A549 (cell line): ENCODE data around the gene NHEJ1. TPM values are rescaled to one million over a fixed set of nuclear protein-coding genes. Genes with fewer than 3 reads are reported as not detected.

Source experiments
- ATAC-seq, 2 experiments: fragments of 200-7000 bp in 1 of 2; fragments of >200 bp in 1 of 2; cut with Nextera tagmentation in 1 of 2; cut with Tn5 transposase in 1 of 2; 3 replicates each; pipeline versions ENCODE4 v1.8.0 to v1.9.1; 2018 to 2020; ENCODE audit warnings: mild to moderate bottlenecking in 1 of 2, moderate library complexity in 1 of 2
- CTCF ChIA-PET: fragments of 300-600 bp; sonication (Branson Sonifier 250); formaldehyde crosslinking; extraction: SDS; loops from one replicate; lab custom pipeline; 2021; ENCODE audit warnings: antibody characterized with exemption, inconsistent platforms; lab: Yijun Ruan, JAX
- POLR2A ChIA-PET: fragments of 350-600 bp; formaldehyde crosslinking; extraction: SDS; loops from one replicate; lab custom pipeline; 2021; ENCODE audit warnings: antibody characterized with exemption, inconsistent platforms; lab: Yijun Ruan, JAX
- DNase-seq, 2 experiments: peaks; one replicate each; pipeline versions ENCODE4 v3.0.0 to v3.0.0-alpha.2; 2011 to 2016; ENCODE audit warnings: low read depth in 1 of 2, low spot score in 1 of 2
- FAIRE-seq: peaks from 2 replicates; lab custom pipeline; 2011; peaks lifted over from hg19 to GRCh38; lab: Jason Lieb, UNC
- H3K27ac ChIP-seq, 2 experiments: fragments of >200 bp; sonication (Bioruptor Twin); formaldehyde crosslinking; 3 replicates each; pipeline ENCODE4 v1.5.1; 2016 to 2017
- H3K4me1 ChIP-seq: fragments of >200 bp; sonication (Bioruptor Twin); formaldehyde crosslinking; 3 replicates; pipeline ENCODE4 v1.6.1; 2016
- H3K4me2 ChIP-seq: fragments of >200 bp; sonication (Bioruptor Twin); formaldehyde crosslinking; 3 replicates; pipeline ENCODE4 v1.6.1; 2016
- H3K4me3 ChIP-seq: fragments of >200 bp; sonication (Bioruptor Twin); formaldehyde crosslinking; 3 replicates; pipeline ENCODE4 v1.5.1; 2016
- H3K9me3 ChIP-seq: fragments of >200 bp; sonication (Bioruptor Twin); formaldehyde crosslinking; 3 replicates; pipeline ENCODE4 v1.6.1; 2016
- CBX2 ChIP-seq: fragments of 200-600 bp; sonication (generic); IDR thresholded peaks from 2 replicates; pipeline ENCODE4 v1.6.1; 2016; ENCODE audit warnings: low read depth, mild to moderate bottlenecking, borderline replicate concordance
- CEBPB ChIP-seq, 2 experiments: fragments of >200 bp in 1 of 2; sonication (Bioruptor Twin) in 1 of 2; formaldehyde crosslinking in 1 of 2; IDR thresholded peaks; 2 replicates each; pipeline ENCODE4 v1.6.1; 2012 to 2016
- CHD4 ChIP-seq: fragments of 200-600 bp; sonication (generic); IDR thresholded peaks from 2 replicates; pipeline ENCODE4 v1.6.1; 2016; ENCODE audit warnings: antibody characterized with exemption, mild to moderate bottlenecking, borderline replicate concordance
- EHF ChIP-seq: fragments of 250-450 bp; sonication (Bioruptor Pico); IDR thresholded peaks from 2 replicates; pipeline ENCODE4 v1.5.0; 2020; ENCODE audit warnings: mild to moderate bottlenecking
- FOSB ChIP-seq: fragments of 250-450 bp; sonication (Bioruptor Pico); IDR thresholded peaks from 2 replicates; pipeline ENCODE4 v1.5.0; 2020; ENCODE audit warnings: mild to moderate bottlenecking, moderate library complexity
- FOXS1 ChIP-seq: fragments of 250-450 bp; sonication (Bioruptor Pico); IDR thresholded peaks from 2 replicates; pipeline ENCODE4 v1.5.0; 2020; ENCODE audit warnings: mild to moderate bottlenecking, moderate library complexity
- GATA3 ChIP-seq: IDR thresholded peaks from 2 replicates; pipeline ENCODE4 v1.6.1; 2012; ENCODE audit warnings: borderline replicate concordance
- HDAC2 ChIP-seq: fragments of 200-600 bp; sonication (generic); IDR thresholded peaks from 2 replicates; pipeline ENCODE4 v1.6.1; 2016
- HOXA7 ChIP-seq: fragments of 250-450 bp; sonication (Bioruptor Pico); IDR thresholded peaks from 2 replicates; pipeline ENCODE4 v1.5.0; 2020; ENCODE audit warnings: mild to moderate bottlenecking, moderate library complexity
- JUN ChIP-seq, 2 experiments: fragments of >200 bp; sonication (Bioruptor Twin); formaldehyde crosslinking; IDR thresholded peaks; 2 replicates in 1 of 2; 3 replicates in 1 of 2; pipeline ENCODE4 v1.6.1; 2016 to 2017
- JUNB ChIP-seq: fragments of >200 bp; sonication (Bioruptor Twin); formaldehyde crosslinking; IDR thresholded peaks from 2 replicates; pipeline ENCODE4 v1.6.1; 2016
- KDM1A ChIP-seq: fragments of 200-600 bp; sonication (generic); IDR thresholded peaks from 2 replicates; pipeline ENCODE4 v1.6.1; 2016; ENCODE audit warnings: low read depth, mild to moderate bottlenecking
- KDM5A ChIP-seq: fragments of 200-600 bp; sonication (generic); IDR thresholded peaks from 2 replicates; pipeline ENCODE4 v1.6.1; 2016; ENCODE audit warnings: antibody characterized with exemption, mild to moderate bottlenecking
- MAFK ChIP-seq: fragments of 450-650 bp; IDR thresholded peaks from 2 replicates; pipeline ENCODE4 v1.6.1; 2014; ENCODE audit not compliant: partially characterized antibody
- MAZ ChIP-seq: fragments of 150-350 bp; IDR thresholded peaks from 2 replicates; pipeline ENCODE4 v1.6.1; 2014; ENCODE audit warnings: antibody characterized with exemption, low read depth, low read length, borderline replicate concordance
- MYC ChIP-seq: IDR thresholded peaks from 2 replicates; pipeline ENCODE4 v1.6.1; 2012; ENCODE audit warnings: mild to moderate bottlenecking, inconsistent platforms, low read length, improper control_type of control experiment, borderline replicate concordance
- NPAS2 ChIP-seq: fragments of 250-450 bp; sonication (Bioruptor Pico); IDR thresholded peaks from 2 replicates; pipeline ENCODE4 v1.8.0; 2022; ENCODE audit warnings: mild to moderate bottlenecking, moderate library complexity, borderline replicate concordance
- NR3C1 ChIP-seq: fragments of >200 bp; sonication (Bioruptor Twin); formaldehyde crosslinking; IDR thresholded peaks from 3 replicates; pipeline ENCODE4 v1.6.1; 2017
- POLR2AphosphoS2 ChIP-seq: conservative IDR thresholded peaks from 2 replicates; pipeline ENCODE4 v1.6.1; 2012; ENCODE audit warnings: low read length, improper control_type of control experiment, inconsistent platforms
- RARB ChIP-seq: fragments of 250-450 bp; sonication (Bioruptor Pico); IDR thresholded peaks from 2 replicates; pipeline ENCODE4 v1.8.0; 2021; ENCODE audit warnings: mild to moderate bottlenecking, moderate library complexity
- RCOR1 ChIP-seq: fragments of 150-350 bp; IDR thresholded peaks from 2 replicates; pipeline ENCODE4 v1.6.1; 2014; ENCODE audit warnings: antibody characterized with exemption, low read length, low read depth
- RFX5 ChIP-seq: fragments of 450-650 bp; IDR thresholded peaks from 2 replicates; pipeline ENCODE4 v1.7.1; 2014; ENCODE audit warnings: antibody characterized with exemption, mild to moderate bottlenecking, moderate library complexity
- SMC3 ChIP-seq: fragments of >200 bp; sonication (Bioruptor Twin); formaldehyde crosslinking; IDR thresholded peaks from 3 replicates; pipeline ENCODE4 v1.6.1; 2018; ENCODE audit warnings: inconsistent platforms
- SREBF2 ChIP-seq: fragments of 450-650 bp; IDR thresholded peaks from 2 replicates; pipeline ENCODE4 v1.6.1; 2014; ENCODE audit warnings: mild to moderate bottlenecking, moderate library complexity
- ZFP36 ChIP-seq: fragments of 450-650 bp; IDR thresholded peaks from 2 replicates; pipeline ENCODE4 v1.6.1; 2014; ENCODE audit warnings: borderline replicate concordance; ENCODE audit not compliant: partially characterized antibody
- ZNF302 ChIP-seq: fragments of 250-450 bp; sonication (Bioruptor Pico); IDR thresholded peaks from 2 replicates; pipeline ENCODE4 v1.9.0; 2021; ENCODE audit warnings: inconsistent platforms, mild to moderate bottlenecking, moderate library complexity
- ZSCAN20 ChIP-seq: fragments of 250-450 bp; sonication (Bioruptor Pico); IDR thresholded peaks from 2 replicates; pipeline ENCODE4 v1.8.0; 2022; ENCODE audit warnings: mild to moderate bottlenecking, moderate library complexity
- WGBS: methylation state at CpG from one replicate; pipeline ENCODE4 v1.1.6; 2017; ENCODE audit errors: missing lambda C conversion rate; 5-methylcytosine and 5-hydroxymethylcytosine counted together
- polyA plus RNA-seq, 4 experiments: library from polyadenylated mRNA; depleted of rRNA in 3 of 4; stranded (reverse); fragments of >200 nt; fragmentation: RNase III in 1 of 4; extraction: RNeasy Plus Mini Kit Qiagen cat#74134 plus additional on column Dnase treatment in 1 of 4; gene quantifications; 2 replicates in 3 of 4; 3 replicates in 1 of 4; pipeline ENCODE4 v1.2.3, GENCODE V29; 2011 to 2017
- TF ChIP-seq, protein P1 (sequence below): fragments of >200 bp; sonication (Bioruptor Twin); formaldehyde crosslinking; IDR thresholded peaks from 3 replicates; pipeline ENCODE4 v1.6.1; 2016
- TF ChIP-seq, protein P2 (sequence below): fragments of 250-450 bp; sonication (Bioruptor Pico); IDR thresholded peaks from 2 replicates; pipeline ENCODE4 v1.5.0; 2021; ENCODE audit warnings: mild to moderate bottlenecking, moderate library complexity, borderline replicate concordance
- TF ChIP-seq, protein P3 (sequence below): IDR thresholded peaks from 2 replicates; pipeline ENCODE4 v1.6.1; 2012; ENCODE audit warnings: low read depth, borderline replicate concordance
- TF ChIP-seq, protein P4 (sequence below): fragments of 150-350 bp; IDR thresholded peaks from 2 replicates; pipeline ENCODE4 v1.6.1; 2014; ENCODE audit warnings: low read depth, mild to moderate bottlenecking, low read length
- TF ChIP-seq, protein P5 (sequence below): IDR thresholded peaks from 2 replicates; pipeline ENCODE4 v1.6.1; 2012

Gene NHEJ1
- polyA plus RNA-seq, 2 of the 4 experiments (the other 2 are of a cell fraction), result 18.5 to 31.8 TPM

DNA sequence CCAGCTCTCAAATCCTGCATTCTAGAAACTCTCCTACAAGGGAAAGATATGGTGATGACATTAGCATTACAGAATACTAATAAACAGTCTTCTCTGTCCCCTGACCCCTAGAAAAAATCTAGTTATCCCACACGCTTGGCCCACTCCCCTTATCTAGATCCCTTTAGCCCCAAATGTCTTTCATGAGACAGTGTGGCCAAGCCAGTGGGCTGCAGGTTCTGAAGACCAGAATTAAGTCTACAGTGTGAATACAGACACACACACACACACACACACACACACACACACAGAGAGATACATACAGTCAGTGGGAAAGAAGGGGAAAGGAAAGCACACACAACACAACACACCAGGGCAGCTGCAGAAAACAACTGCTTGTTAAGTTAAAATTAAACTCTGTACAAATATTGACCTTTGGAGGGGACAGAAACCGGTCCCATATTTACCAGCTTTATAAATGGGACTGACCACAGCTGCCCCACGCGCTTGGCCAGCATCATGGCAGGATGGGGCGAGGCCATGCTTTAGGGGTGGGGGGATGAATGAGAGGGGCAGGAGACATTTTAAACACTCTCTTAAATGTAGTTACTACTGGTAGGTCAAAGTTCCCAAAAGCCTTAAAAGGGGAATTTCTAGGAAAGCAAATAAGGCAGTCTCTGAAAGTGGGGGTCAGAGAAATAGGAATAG lies 49.1 kb downstream of the NHEJ1 start:
- Histone ChIP-seq H3K4me1 (peaks cover 11% of the 10 kb centered on the region; the same call in 2 of the 3 replicates), H3K9me3 (no peaks in the 10 kb centered on the region), H3K4me2 (peak overlapping the region; percentile 43; the same call in 2 of the 3 replicates), H3K27ac (no peak overlapping the region), H3K4me3 (no peak overlapping the region)
- no peak for ATAC-seq
- DNase-seq, result no peak
- ChIA-PET CTCF (interaction anchor here (0.7 to 12.0 kb wide), 15 partner anchors 8 to 259 kb away, joined by 3 to 123 read pairs (median 4); no protein-coding TSS in a partner anchor), POLR2A (no interaction called here)
- TF ChIP-seq RARB (CRISPR knock-in tag) (no peak), NR3C1 (no peak), MYC (no peak), SMC3 (no peak), SREBF2 (no peak), RFX5 (no peak), POLR2AphosphoS2 (no peak), MAFK (no peak), NPAS2 (CRISPR knock-in tag) (no peak)
- no peak for FAIRE-seq
- 65% methylated on average over 5 of the region's 5 CpGs for WGBS

DNA sequence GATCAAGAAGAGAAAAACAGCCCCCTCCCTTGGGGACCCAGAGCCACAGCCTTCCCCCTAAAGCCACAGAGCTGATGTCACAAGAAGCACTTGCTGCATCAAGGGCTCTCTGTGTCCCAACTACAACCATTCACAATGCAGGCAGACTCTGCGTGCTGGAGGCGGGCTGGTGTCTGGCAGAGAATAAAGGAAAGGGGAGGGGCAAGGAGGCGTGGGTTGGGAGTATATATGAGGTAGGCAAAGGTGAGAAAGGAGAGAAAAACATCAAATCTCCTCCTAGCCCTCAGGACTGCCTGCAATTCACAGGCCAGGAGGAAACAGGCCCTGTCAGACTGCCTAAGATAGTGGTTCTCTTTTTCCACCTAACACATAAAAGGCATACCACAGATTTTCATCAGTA lies 51.1 kb downstream of the NHEJ1 start:
- FAIRE-seq (no peak), DNase-seq (no peak), ATAC-seq (no peak)
- TF ChIP-seq, protein P1, sequence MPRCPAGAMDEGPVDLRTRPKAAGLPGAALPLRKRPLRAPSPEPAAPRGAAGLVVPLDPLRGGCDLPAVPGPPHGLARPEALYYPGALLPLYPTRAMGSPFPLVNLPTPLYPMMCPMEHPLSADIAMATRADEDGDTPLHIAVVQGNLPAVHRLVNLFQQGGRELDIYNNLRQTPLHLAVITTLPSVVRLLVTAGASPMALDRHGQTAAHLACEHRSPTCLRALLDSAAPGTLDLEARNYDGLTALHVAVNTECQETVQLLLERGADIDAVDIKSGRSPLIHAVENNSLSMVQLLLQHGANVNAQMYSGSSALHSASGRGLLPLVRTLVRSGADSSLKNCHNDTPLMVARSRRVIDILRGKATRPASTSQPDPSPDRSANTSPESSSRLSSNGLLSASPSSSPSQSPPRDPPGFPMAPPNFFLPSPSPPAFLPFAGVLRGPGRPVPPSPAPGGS, result no peak
- no peak for TF ChIP-seq RARB (CRISPR knock-in tag)
- TF ChIP-seq FOSB (CRISPR knock-in tag), result no peak
- no peak for TF ChIP-seq ZNF302
- no peak for TF ChIP-seq KDM5A
- WGBS, result 95% methylated on average over 3 of the region's 3 CpGs
- POLR2A ChIA-PET, result no interaction called here
- Histone ChIP-seq H3K4me3 (no peak overlapping the region), H3K27ac (no peak overlapping the region), H3K9me3 (no peaks in the 10 kb centered on the region), H3K4me1 (peaks cover 11% of the 10 kb centered on the region; the same call in 2 of the 3 replicates), H3K4me2 (no peak overlapping the region)
- CTCF ChIA-PET, result interaction anchor here (1.1 kb wide), 1 partner anchor 51 kb away, joined by 4 read pairs; no protein-coding TSS in a partner anchor

DNA sequence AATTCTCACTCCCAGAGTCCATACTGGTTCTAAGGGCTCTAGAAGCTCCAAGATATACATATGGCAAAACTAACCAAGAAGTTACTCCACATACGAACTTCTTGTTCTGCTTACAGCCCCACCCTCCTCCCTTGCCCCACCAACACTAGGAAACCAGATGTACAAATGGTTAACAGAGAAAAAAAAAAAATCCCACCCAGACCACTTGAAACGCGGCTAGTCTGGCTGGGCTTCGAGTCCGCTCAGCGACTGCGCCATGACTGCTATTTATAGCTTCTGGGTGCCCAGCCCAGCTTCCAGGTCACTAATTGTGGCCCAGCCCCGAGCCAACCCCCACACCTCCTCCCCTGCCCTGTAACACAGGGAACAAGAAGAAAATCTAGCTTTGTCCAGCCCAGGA lies 52.9 kb downstream of the NHEJ1 start:
- no peak overlapping the region for H3K4me3 ChIP-seq
- no peak overlapping the region for H3K27ac ChIP-seq
- WGBS, result 87% methylated on average over 8 of the region's 8 CpGs
- H3K9me3 ChIP-seq, result no peaks in the 10 kb centered on the region
- TF ChIP-seq MAZ (no peak), JUNB (no peak), CBX2 (no peak), FOXS1 (CRISPR knock-in tag) (no peak), CHD4 (no peak), RCOR1 (no peak), POLR2AphosphoS2 (no peak), GATA3 (no peak), ZSCAN20 (CRISPR knock-in tag) (no peak), JUN (IDR thresholded peaks at IDR 0.05) (no peak), HOXA7 (CRISPR knock-in tag) (no peak), EHF (CRISPR knock-in tag) (no peak), HDAC2 (no peak), ZFP36 (no peak), KDM1A (no peak), CEBPB (IDR thresholded peaks at IDR 0.05) (no peak)
- TF ChIP-seq, protein P2, sequence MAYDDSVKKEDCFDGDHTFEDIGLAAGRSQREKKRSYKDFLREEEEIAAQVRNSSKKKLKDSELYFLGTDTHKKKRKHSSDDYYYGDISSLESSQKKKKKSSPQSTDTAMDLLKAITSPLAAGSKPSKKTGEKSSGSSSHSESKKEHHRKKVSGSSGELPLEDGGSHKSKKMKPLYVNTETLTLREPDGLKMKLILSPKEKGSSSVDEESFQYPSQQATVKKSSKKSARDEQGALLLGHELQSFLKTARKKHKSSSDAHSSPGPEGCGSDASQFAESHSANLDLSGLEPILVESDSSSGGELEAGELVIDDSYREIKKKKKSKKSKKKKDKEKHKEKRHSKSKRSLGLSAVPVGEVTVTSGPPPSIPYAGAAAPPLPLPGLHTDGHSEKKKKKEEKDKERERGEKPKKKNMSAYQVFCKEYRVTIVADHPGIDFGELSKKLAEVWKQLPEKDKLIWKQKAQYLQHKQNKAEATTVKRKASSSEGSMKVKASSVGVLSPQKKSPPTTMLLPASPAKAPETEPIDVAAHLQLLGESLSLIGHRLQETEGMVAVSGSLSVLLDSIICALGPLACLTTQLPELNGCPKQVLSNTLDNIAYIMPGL (CRISPR knock-in tag), result no peak
- TF ChIP-seq, protein P3, sequence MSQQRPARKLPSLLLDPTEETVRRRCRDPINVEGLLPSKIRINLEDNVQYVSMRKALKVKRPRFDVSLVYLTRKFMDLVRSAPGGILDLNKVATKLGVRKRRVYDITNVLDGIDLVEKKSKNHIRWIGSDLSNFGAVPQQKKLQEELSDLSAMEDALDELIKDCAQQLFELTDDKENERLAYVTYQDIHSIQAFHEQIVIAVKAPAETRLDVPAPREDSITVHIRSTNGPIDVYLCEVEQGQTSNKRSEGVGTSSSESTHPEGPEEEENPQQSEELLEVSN, result no peak
- TF ChIP-seq, protein P4, sequence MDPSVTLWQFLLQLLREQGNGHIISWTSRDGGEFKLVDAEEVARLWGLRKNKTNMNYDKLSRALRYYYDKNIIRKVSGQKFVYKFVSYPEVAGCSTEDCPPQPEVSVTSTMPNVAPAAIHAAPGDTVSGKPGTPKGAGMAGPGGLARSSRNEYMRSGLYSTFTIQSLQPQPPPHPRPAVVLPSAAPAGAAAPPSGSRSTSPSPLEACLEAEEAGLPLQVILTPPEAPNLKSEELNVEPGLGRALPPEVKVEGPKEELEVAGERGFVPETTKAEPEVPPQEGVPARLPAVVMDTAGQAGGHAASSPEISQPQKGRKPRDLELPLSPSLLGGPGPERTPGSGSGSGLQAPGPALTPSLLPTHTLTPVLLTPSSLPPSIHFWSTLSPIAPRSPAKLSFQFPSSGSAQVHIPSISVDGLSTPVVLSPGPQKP, result no peak
- TF ChIP-seq, protein P5, sequence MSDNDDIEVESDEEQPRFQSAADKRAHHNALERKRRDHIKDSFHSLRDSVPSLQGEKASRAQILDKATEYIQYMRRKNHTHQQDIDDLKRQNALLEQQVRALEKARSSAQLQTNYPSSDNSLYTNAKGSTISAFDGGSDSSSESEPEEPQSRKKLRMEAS, result no peak
- DNase-seq (no peak), ATAC-seq (no peak), FAIRE-seq (no peak)
- ChIA-PET CTCF (interaction anchor here (0.7 to 2.7 kb wide), 5 partner anchors 9 to 683 kb away, joined by 3 to 8 read pairs (median 7); no protein-coding TSS in a partner anchor), POLR2A (no interaction called here)
- no peak overlapping the region for H3K4me2 ChIP-seq
- H3K4me1 ChIP-seq, result peaks cover 11% of the 10 kb centered on the region; the same call in 2 of the 3 replicates
